Measurements from ENCODE around the gene SFRP2.

Gene SFRP2

GRCh38 chr4:153778383-153778782 lies 10.5 kb downstream of the SFRP2 start:
- Histone ChIP-seq H3K9ac (ENCODE audit: low read length in 5 of 5) (no peak overlapping the region), H3K4me3 (ENCODE audit: low read depth in 1 of 5, low read length in 5 of 5) (no peak overlapping the region), H3K27me3 (ENCODE audit: control insufficient read depth in 5 of 5, insufficient read depth in 4 of 5, low read length in 5 of 5) (no peaks in the 10 kb centered on the region), H3K36me3 (ENCODE audit: control insufficient read depth in 5 of 5, insufficient read depth in 5 of 5, low read length in 5 of 5) (peaks cover 0 to under 1% (median 0%) of the 10 kb centered on the region in 5 donors), H3K9me3 (ENCODE audit: control insufficient read depth in 5 of 5, low read length in 5 of 5) (no peaks in the 10 kb centered on the region), H3K27ac (ENCODE audit: low read depth, low read length) (no peak overlapping the region), H3K4me1 (ENCODE audit: control insufficient read depth in 5 of 5, insufficient read depth in 5 of 5, low read length in 5 of 5) (peaks cover 0 to 11% (median 8%) of the 10 kb centered on the region in 5 donors)

GRCh38 chr4:153777421-153777820 lies 11.5 kb downstream of the SFRP2 start:
- Histone ChIP-seq H3K4me3 (ENCODE audit: low read depth in 1 of 5, low read length in 5 of 5) (no peak overlapping the region), H3K4me1 (ENCODE audit: control insufficient read depth in 5 of 5, insufficient read depth in 5 of 5, low read length in 5 of 5) (peaks cover 0 to 8% (median 8%) of the 10 kb centered on the region in 5 donors), H3K27ac (ENCODE audit: low read depth, low read length) (no peak overlapping the region), H3K9me3 (ENCODE audit: control insufficient read depth in 5 of 5, low read length in 5 of 5) (no peaks in the 10 kb centered on the region), H3K9ac (ENCODE audit: low read length in 5 of 5) (no peak overlapping the region), H3K36me3 (ENCODE audit: control insufficient read depth in 5 of 5, insufficient read depth in 5 of 5, low read length in 5 of 5) (no peaks in the 10 kb centered on the region), H3K27me3 (ENCODE audit: control insufficient read depth in 5 of 5, insufficient read depth in 4 of 5, low read length in 5 of 5) (no peaks in the 10 kb centered on the region)

GRCh38 chr4:153776601-153777000 lies 12.3 kb downstream of the SFRP2 start:
- Histone ChIP-seq H3K27ac (ENCODE audit: low read depth, low read length) (no peak overlapping the region), H3K36me3 (ENCODE audit: control insufficient read depth in 5 of 5, insufficient read depth in 5 of 5, low read length in 5 of 5) (no peaks in the 10 kb centered on the region), H3K4me1 (ENCODE audit: control insufficient read depth in 5 of 5, insufficient read depth in 5 of 5, low read length in 5 of 5) (peaks cover 0 to under 1% (median under 1%) of the 10 kb centered on the region in 5 donors), H3K27me3 (ENCODE audit: control insufficient read depth in 5 of 5, insufficient read depth in 4 of 5, low read length in 5 of 5) (no peaks in the 10 kb centered on the region), H3K4me3 (ENCODE audit: low read depth in 1 of 5, low read length in 5 of 5) (no peak overlapping the region), H3K9me3 (ENCODE audit: control insufficient read depth in 5 of 5, low read length in 5 of 5) (no peaks in the 10 kb centered on the region), H3K9ac (ENCODE audit: low read length in 5 of 5) (no peak overlapping the region)

GRCh38 chr4:153773236-153773690 lies 15.6 kb downstream of the SFRP2 start:
- Histone ChIP-seq H3K4me1 (ENCODE audit: control insufficient read depth in 5 of 5, insufficient read depth in 5 of 5, low read length in 5 of 5) (no peaks in the 10 kb centered on the region), H3K27me3 (ENCODE audit: control insufficient read depth in 5 of 5, insufficient read depth in 4 of 5, low read length in 5 of 5) (no peaks in the 10 kb centered on the region), H3K9me3 (ENCODE audit: control insufficient read depth in 5 of 5, low read length in 5 of 5) (no peaks in the 10 kb centered on the region), H3K36me3 (ENCODE audit: control insufficient read depth in 5 of 5, insufficient read depth in 5 of 5, low read length in 5 of 5) (no peaks in the 10 kb centered on the region), H3K4me3 (ENCODE audit: low read depth in 1 of 5, low read length in 5 of 5) (no peak overlapping the region), H3K9ac (ENCODE audit: low read length in 5 of 5) (no peak overlapping the region), H3K27ac (ENCODE audit: low read depth, low read length) (no peak overlapping the region)

- H3K4me1 ChIP-seq (ENCODE audit: control insufficient read depth in 5 of 5, insufficient read depth in 5 of 5, low read length in 5 of 5), result no peaks in the 10 kb centered on the region
- H3K27me3 ChIP-seq (ENCODE audit: control insufficient read depth in 5 of 5, insufficient read depth in 4 of 5, low read length in 5 of 5), result no peaks in the 10 kb centered on the region
- H3K27ac ChIP-seq (ENCODE audit: low read depth, low read length), result no peak overlapping the region
- H3K9ac ChIP-seq (ENCODE audit: low read length in 5 of 5), result no peak overlapping the region
- no peaks in the 10 kb centered on the region for H3K36me3 ChIP-seq (ENCODE audit: control insufficient read depth in 5 of 5, insufficient read depth in 5 of 5, low read length in 5 of 5)
- no peaks in the 10 kb centered on the region for H3K9me3 ChIP-seq (ENCODE audit: control insufficient read depth in 5 of 5, low read length in 5 of 5)
- no peak overlapping the region for H3K4me3 ChIP-seq (ENCODE audit: low read depth in 1 of 5, low read length in 5 of 5)
These were observed 17.8 kb downstream of the SFRP2 start for GRCh38 chr4:153771046-153771445.

GRCh38 chr4:153766758-153767157 lies 22.1 kb downstream of the SFRP2 start:
- peaks cover 0 to 1% (median 0%) of the 10 kb centered on the region in 5 donors for H3K9me3 ChIP-seq (ENCODE audit: control insufficient read depth in 5 of 5, low read length in 5 of 5)
- no peaks in the 10 kb centered on the region for H3K36me3 ChIP-seq (ENCODE audit: control insufficient read depth in 5 of 5, insufficient read depth in 5 of 5, low read length in 5 of 5)
- no peaks in the 10 kb centered on the region for H3K27me3 ChIP-seq (ENCODE audit: control insufficient read depth in 5 of 5, insufficient read depth in 4 of 5, low read length in 5 of 5)
- no peak overlapping the region for H3K4me3 ChIP-seq (ENCODE audit: low read depth in 1 of 5, low read length in 5 of 5)
- H3K9ac ChIP-seq (ENCODE audit: low read length in 5 of 5), result no peak overlapping the region
- H3K4me1 ChIP-seq (ENCODE audit: control insufficient read depth in 5 of 5, insufficient read depth in 5 of 5, low read length in 5 of 5), result peaks cover 0 to 9% (median 0%) of the 10 kb centered on the region in 5 donors
- H3K27ac ChIP-seq (ENCODE audit: low read depth, low read length), result no peak overlapping the region

- Histone ChIP-seq H3K36me3 (ENCODE audit: control insufficient read depth in 5 of 5, insufficient read depth in 5 of 5, low read length in 5 of 5) (no peaks in the 10 kb centered on the region), H3K27ac (ENCODE audit: low read depth, low read length) (no peak overlapping the region), H3K9me3 (ENCODE audit: control insufficient read depth in 5 of 5, low read length in 5 of 5) (peaks cover 0 to 3% (median 0%) of the 10 kb centered on the region in 5 donors), H3K27me3 (ENCODE audit: control insufficient read depth in 5 of 5, insufficient read depth in 4 of 5, low read length in 5 of 5) (no peaks in the 10 kb centered on the region), H3K4me3 (ENCODE audit: low read depth in 1 of 5, low read length in 5 of 5) (no peak overlapping the region), H3K4me1 (ENCODE audit: control insufficient read depth in 5 of 5, insufficient read depth in 5 of 5, low read length in 5 of 5) (peaks cover 0 to 9% (median 0%) of the 10 kb centered on the region in 5 donors), H3K9ac (ENCODE audit: low read length in 5 of 5) (no peak overlapping the region)
These were observed 23.0 kb downstream of the SFRP2 start for GRCh38 chr4:153765894-153766293.

GRCh38 chr4:153764601-153765368 lies 24.1 kb downstream of the SFRP2 start:
- H3K4me3 ChIP-seq (ENCODE audit: low read depth in 1 of 5, low read length in 5 of 5), result no peak overlapping the region
- H3K9ac ChIP-seq (ENCODE audit: low read length in 5 of 5), result no peak overlapping the region
- no peaks in the 10 kb centered on the region for H3K27me3 ChIP-seq (ENCODE audit: control insufficient read depth in 5 of 5, insufficient read depth in 4 of 5, low read length in 5 of 5)
- peaks cover 0 to 3% (median 0%) of the 10 kb centered on the region in 5 donors for H3K9me3 ChIP-seq (ENCODE audit: control insufficient read depth in 5 of 5, low read length in 5 of 5)
- no peaks in the 10 kb centered on the region for H3K36me3 ChIP-seq (ENCODE audit: control insufficient read depth in 5 of 5, insufficient read depth in 5 of 5, low read length in 5 of 5)
- H3K27ac ChIP-seq (ENCODE audit: low read depth, low read length), result no peak overlapping the region
- H3K4me1 ChIP-seq (ENCODE audit: control insufficient read depth in 5 of 5, insufficient read depth in 5 of 5, low read length in 5 of 5), result peaks cover 0 to 13% (median 4%) of the 10 kb centered on the region in 5 donors

GRCh38 chr4:153763404-153763803 lies 25.5 kb downstream of the SFRP2 start:
- H3K36me3 ChIP-seq (ENCODE audit: control insufficient read depth in 5 of 5, insufficient read depth in 5 of 5, low read length in 5 of 5), result no peaks in the 10 kb centered on the region
- peaks cover 0 to 3% (median 0%) of the 10 kb centered on the region in 5 donors for H3K9me3 ChIP-seq (ENCODE audit: control insufficient read depth in 5 of 5, low read length in 5 of 5)
- no peak overlapping the region for H3K9ac ChIP-seq (ENCODE audit: low read length in 5 of 5)
- peaks cover under 1 to 8% (median 4%) of the 10 kb centered on the region in 5 donors for H3K27me3 ChIP-seq (ENCODE audit: control insufficient read depth in 5 of 5, insufficient read depth in 4 of 5, low read length in 5 of 5)
- no peak overlapping the region for H3K4me3 ChIP-seq (ENCODE audit: low read depth in 1 of 5, low read length in 5 of 5)
- H3K27ac ChIP-seq (ENCODE audit: low read depth, low read length), result no peak overlapping the region
- peaks cover 0 to 21% (median 11%) of the 10 kb centered on the region in 5 donors for H3K4me1 ChIP-seq (ENCODE audit: control insufficient read depth in 5 of 5, insufficient read depth in 5 of 5, low read length in 5 of 5)

Data from subcutaneous abdominal adipose tissue (tissue), 5 donors.